ENCODE data around the gene NAGPA. TPM values are rescaled to one million over a fixed set of nuclear protein-coding genes. Genes with fewer than 3 reads are reported as not detected.
A peak's percentile ranks its signal among the peaks of the same experiment; 100 is the strongest.

NAGPA gene
- total and polyA plus RNA-seq, 10 of the 15 experiments (the other 5 are each of a cell fraction or from before 2014, with no cell fraction given): 0.03 to 11.6 (median 6.6) TPM

DNA sequence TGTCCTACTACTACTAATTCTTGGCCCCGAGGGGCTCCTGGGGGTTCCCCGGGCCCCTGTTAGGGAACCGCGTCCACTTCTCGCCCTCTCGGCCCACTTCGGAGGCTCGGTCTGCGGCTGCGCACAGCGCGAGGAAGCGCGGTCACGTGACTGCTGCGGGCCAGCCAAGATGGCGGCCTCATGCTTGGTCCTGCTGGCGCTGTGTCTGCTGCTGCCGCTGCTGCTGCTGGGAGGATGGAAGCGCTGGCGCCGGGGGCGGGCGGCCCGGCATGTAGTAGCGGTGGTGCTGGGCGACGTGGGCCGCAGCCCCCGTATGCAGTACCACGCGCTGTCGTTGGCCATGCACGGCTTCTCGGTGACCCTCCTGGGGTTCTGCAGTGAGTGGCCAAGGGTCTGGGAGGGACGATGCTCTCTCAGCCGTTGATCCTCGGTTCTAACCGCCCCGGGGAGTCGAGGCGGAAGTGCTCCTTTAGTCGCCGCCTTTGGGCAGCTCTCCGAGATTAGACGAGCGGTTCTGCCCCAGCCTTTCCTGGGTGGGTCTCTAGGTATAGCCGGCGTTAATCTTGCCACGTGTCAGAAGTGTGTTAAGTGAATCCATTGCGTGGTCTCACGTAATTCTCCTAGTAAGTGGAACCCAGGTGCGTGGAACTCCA, 38.1 kb upstream of the NAGPA start, which contains the start of gene ALG1 (continued):
- TF ChIP-seq ZNF592 (IDR thresholded peaks at IDR 0.05): no peak
- TF ChIP-seq STAT3 (IDR thresholded peaks at IDR 0.05; ENCODE audit: low read depth, low read length): no peak
- TF ChIP-seq RUNX3 (IDR thresholded peaks at IDR 0.05; ENCODE audit: low read length): peak; percentile 70
- TF ChIP-seq, protein P1, sequence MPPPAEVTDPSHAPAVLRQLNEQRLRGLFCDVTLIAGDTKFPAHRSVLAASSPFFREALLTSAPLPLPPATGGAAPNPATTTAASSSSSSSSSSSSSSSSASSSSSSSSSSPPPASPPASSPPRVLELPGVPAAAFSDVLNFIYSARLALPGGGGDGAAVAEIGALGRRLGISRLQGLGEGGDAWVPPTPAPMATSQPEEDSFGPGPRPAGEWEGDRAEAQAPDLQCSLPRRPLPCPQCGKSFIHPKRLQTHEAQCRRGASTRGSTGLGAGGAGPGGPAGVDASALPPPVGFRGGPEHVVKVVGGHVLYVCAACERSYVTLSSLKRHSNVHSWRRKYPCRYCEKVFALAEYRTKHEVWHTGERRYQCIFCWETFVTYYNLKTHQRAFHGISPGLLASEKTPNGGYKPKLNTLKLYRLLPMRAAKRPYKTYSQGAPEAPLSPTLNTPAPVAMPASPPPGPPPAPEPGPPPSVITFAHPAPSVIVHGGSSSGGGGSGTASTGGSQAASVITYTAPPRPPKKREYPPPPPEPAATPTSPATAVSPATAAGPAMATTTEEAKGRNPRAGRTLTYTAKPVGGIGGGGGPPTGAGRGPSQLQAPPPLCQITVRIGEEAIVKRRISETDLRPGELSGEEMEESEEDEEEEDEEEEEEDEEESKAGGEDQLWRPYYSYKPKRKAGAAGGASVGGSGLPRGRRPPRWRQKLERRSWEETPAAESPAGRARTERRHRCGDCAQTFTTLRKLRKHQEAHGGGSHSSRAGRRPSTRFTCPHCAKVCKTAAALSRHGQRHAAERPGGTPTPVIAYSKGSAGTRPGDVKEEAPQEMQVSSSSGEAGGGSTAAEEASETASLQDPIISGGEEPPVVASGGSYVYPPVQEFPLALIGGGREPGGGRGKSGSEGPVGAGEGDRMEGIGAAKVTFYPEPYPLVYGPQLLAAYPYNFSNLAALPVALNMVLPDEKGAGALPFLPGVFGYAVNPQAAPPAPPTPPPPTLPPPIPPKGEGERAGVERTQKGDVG (CRISPR knock-in tag; IDR thresholded peaks at IDR 0.05): peak; percentile 92
- TF ChIP-seq TCF7 (IDR thresholded peaks at IDR 0.05; ENCODE audit: borderline replicate concordance): no peak
- peak; percentile 94 to 99 for TF ChIP-seq BHLHE40 (IDR thresholded peaks at IDR 0.05; ENCODE audit: borderline replicate concordance in 1 of 2, low read depth in 2 of 2, low read length in 1 of 2)
- peak; percentile 1; the same call in 1 of the 2 replicates for TF ChIP-seq ZBTB40 (IDR thresholded peaks at IDR 0.05; ENCODE audit: borderline replicate concordance)
- TF ChIP-seq, protein P2, sequence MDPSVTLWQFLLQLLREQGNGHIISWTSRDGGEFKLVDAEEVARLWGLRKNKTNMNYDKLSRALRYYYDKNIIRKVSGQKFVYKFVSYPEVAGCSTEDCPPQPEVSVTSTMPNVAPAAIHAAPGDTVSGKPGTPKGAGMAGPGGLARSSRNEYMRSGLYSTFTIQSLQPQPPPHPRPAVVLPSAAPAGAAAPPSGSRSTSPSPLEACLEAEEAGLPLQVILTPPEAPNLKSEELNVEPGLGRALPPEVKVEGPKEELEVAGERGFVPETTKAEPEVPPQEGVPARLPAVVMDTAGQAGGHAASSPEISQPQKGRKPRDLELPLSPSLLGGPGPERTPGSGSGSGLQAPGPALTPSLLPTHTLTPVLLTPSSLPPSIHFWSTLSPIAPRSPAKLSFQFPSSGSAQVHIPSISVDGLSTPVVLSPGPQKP (IDR thresholded peaks at IDR 0.05; ENCODE audit: low read depth, low read length): no peak
- TF ChIP-seq HDAC6 (IDR thresholded peaks at IDR 0.05; ENCODE audit: unreplicated experiment): peak; percentile 11
- TF ChIP-seq, protein P3, sequence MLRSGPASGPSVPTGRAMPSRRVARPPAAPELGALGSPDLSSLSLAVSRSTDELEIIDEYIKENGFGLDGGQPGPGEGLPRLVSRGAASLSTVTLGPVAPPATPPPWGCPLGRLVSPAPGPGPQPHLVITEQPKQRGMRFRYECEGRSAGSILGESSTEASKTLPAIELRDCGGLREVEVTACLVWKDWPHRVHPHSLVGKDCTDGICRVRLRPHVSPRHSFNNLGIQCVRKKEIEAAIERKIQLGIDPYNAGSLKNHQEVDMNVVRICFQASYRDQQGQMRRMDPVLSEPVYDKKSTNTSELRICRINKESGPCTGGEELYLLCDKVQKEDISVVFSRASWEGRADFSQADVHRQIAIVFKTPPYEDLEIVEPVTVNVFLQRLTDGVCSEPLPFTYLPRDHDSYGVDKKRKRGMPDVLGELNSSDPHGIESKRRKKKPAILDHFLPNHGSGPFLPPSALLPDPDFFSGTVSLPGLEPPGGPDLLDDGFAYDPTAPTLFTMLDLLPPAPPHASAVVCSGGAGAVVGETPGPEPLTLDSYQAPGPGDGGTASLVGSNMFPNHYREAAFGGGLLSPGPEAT (IDR thresholded peaks at IDR 0.05; ENCODE audit: low read depth): peak; percentile 98
- TF ChIP-seq LARP7 (IDR thresholded peaks at IDR 0.05): no peak; the same call in none of the 2 replicates

Data from GM12878 (cell line).